CD4-positive, alpha-beta T cell treated with Interleukin-15 for 4 hours (primary cell): Measurements from ENCODE around the gene TTLL8.

Source experiments
- DNase-seq: peaks from one replicate; pipeline ENCODE4 v3.0.0-alpha.2; 2020; ENCODE audit warnings: low spot score

The TTLL8 gene

GRCh38 chr22:50041361-50042065 is 16.6 kb downstream of the TTLL8 start:
- no peak for DNase-seq

GRCh38 chr22:50040717-50041116 is 17.4 kb downstream of the TTLL8 start:
- DNase-seq = no peak

GRCh38 chr22:50039669-50040443 is 18.2 kb downstream of the TTLL8 start:
- DNase-seq = no peak

- no peak for DNase-seq
These were observed 21.9 kb downstream of the TTLL8 start for GRCh38 chr22:50035976-50036724.

- DNase-seq = no peak
These were observed 22.8 kb downstream of the TTLL8 start for GRCh38 chr22:50035131-50035881.

GRCh38 chr22:50034126-50035081 is 23.7 kb downstream of the TTLL8 start:
- no peak for DNase-seq

- DNase-seq = no peak
These were observed 25.0 kb downstream of the TTLL8 start for GRCh38 chr22:50032941-50033601.

- no peak for DNase-seq
These were observed 25.8 kb downstream of the TTLL8 start for GRCh38 chr22:50032109-50032871.

GRCh38 chr22:50031189-50032091 is 26.7 kb downstream of the TTLL8 start:
- no peak for DNase-seq

GRCh38 chr22:50030297-50031188 is 27.6 kb downstream of the TTLL8 start:
- peak; percentile 83 for DNase-seq

GRCh38 chr22:50027639-50028537 is 30.2 kb downstream of the TTLL8 start:
- peak; percentile 52 for DNase-seq

- no peak for DNase-seq
These were observed 32.1 kb downstream of the TTLL8 start for GRCh38 chr22:50025993-50026392.

GRCh38 chr22:50022171-50022819 is 35.8 kb downstream of the TTLL8 start:
- no peak for DNase-seq

- no peak for DNase-seq
These were observed 37.5 kb downstream of the TTLL8 start for GRCh38 chr22:50020606-50021005.

- no peak for DNase-seq
These were observed 38.8 kb downstream of the TTLL8 start for GRCh38 chr22:50019316-50019715.
